Endothelial cell of umbilical vein (primary cell): ENCODE measurements around the gene PARVA. TPM values are rescaled to one million over a fixed set of nuclear protein-coding genes. Genes with fewer than 3 reads are reported as not detected.

Experiments
- BruUV-seq: library from RNA; stranded (reverse); fragments of 400-500 nt; replicated peaks from 2 replicates; lab custom pipeline; 2021; lab: Mats Ljungman, UMichigan
- CTCF ChIA-PET: fragments of 300-600, 350-600 bp; sonication (Branson Sonifier 250); formaldehyde crosslinking; loops from one replicate; lab custom pipeline; 2021; ENCODE audit warnings: antibody characterized with exemption, inconsistent platforms; lab: Charles Lee
- POLR2A ChIA-PET: fragments of 300-600, 350-600 bp; sonication (Branson Sonifier 250); formaldehyde crosslinking; loops from one replicate; lab custom pipeline; 2021; ENCODE audit warnings: antibody characterized with exemption, inconsistent platforms; lab: Charles Lee
- DNase-seq: peaks from one replicate; pipeline ENCODE4 v3.0.0-alpha.2; 2011; ENCODE audit warnings: low read depth, low spot score
- FAIRE-seq: peaks from 2 replicates; lab custom pipeline; 2011; peaks lifted over from hg19 to GRCh38; lab: Jason Lieb, UNC
- H2AFZ ChIP-seq: 2 replicates; pipeline ENCODE4 v1.6.0; 2012; ENCODE audit warnings: low read depth, low read length, control low read depth, inconsistent platforms
- H3K27ac ChIP-seq: 2 replicates; pipeline ENCODE4 v1.5.1; 2011; ENCODE audit warnings: low read depth, mild to moderate bottlenecking, control low read depth, low read length, moderate library complexity; ENCODE audit not compliant: insufficient read depth
- H3K27me3 ChIP-seq, 2 experiments: 2 replicates each; pipeline versions ENCODE4 v1.6.0 to v1.6.1; 2011; ENCODE audit warnings: low read length in 2 of 2, mixed read lengths in 1 of 2; ENCODE audit not compliant: control insufficient read depth in 2 of 2, insufficient read depth in 2 of 2
- H3K36me3 ChIP-seq, 2 experiments: 2 replicates in 1 of 2; 3 replicates in 1 of 2; pipeline ENCODE4 v1.5.1; 2011; ENCODE audit warnings: low read length in 2 of 2, mild to moderate bottlenecking in 1 of 2, moderate library complexity in 1 of 2; ENCODE audit not compliant: control insufficient read depth in 2 of 2, insufficient read depth in 2 of 2; ENCODE audit errors: extremely low read depth in 1 of 2
- H3K4me1 ChIP-seq: 3 replicates; pipeline ENCODE4 v1.5.1; 2011; ENCODE audit warnings: mild to moderate bottlenecking, low read length; ENCODE audit not compliant: control insufficient read depth, insufficient read depth; ENCODE audit errors: extremely low read depth
- H3K4me2 ChIP-seq: 2 replicates; pipeline ENCODE4 v1.6.1; 2011; ENCODE audit warnings: low read length, control low read depth, mixed read lengths; ENCODE audit not compliant: insufficient read depth
- H3K4me3 ChIP-seq, 3 experiments: fragments of 200-600 bp in 1 of 3; sonication (generic), shearing (Covaris generic) in 1 of 3; replicated peaks in 1 of 3; 2 replicates each; pipeline ENCODE4 v1.5.1; 2011 to 2016; ENCODE audit warnings: control low read depth in 3 of 3, low read length in 3 of 3, mild to moderate bottlenecking in 2 of 3, inconsistent platforms in 1 of 3, low read depth in 1 of 3, moderate library complexity in 1 of 3; ENCODE audit not compliant: insufficient read depth in 1 of 3
- H3K79me2 ChIP-seq: 2 replicates; pipeline ENCODE4 v1.6.0; 2012; ENCODE audit warnings: low read length, inconsistent platforms; ENCODE audit not compliant: control insufficient read depth, insufficient read depth
- H3K9ac ChIP-seq: replicated peaks from 2 replicates; pipeline ENCODE3; 2011; ENCODE audit warnings: low read length, control low read depth; ENCODE audit not compliant: insufficient read depth; ENCODE audit errors: extremely low read depth
- H3K9me1 ChIP-seq: replicated peaks from 3 replicates; pipeline ENCODE4 v1.6.0; 2011; ENCODE audit warnings: mild to moderate bottlenecking, low read length; ENCODE audit not compliant: control insufficient read depth, insufficient read depth; ENCODE audit errors: extremely low read depth
- H3K9me3 ChIP-seq: replicated peaks from 2 replicates; pipeline ENCODE4 v1.5.1; 2012; ENCODE audit warnings: low read length, inconsistent platforms; ENCODE audit not compliant: control insufficient read depth, insufficient read depth
- H4K20me1 ChIP-seq: replicated peaks from 2 replicates; pipeline ENCODE3; 2011; ENCODE audit warnings: mild to moderate bottlenecking, low read length; ENCODE audit not compliant: control insufficient read depth, insufficient read depth; ENCODE audit errors: extremely low read depth
- CTCF ChIP-seq, 2 donors: IDR thresholded peaks; 1 replicate in 1 of 2; 2 replicates in 1 of 2; pipeline ENCODE4 v1.5.1; 2011; ENCODE audit warnings: low read length in 2 of 2, mild to moderate bottlenecking in 2 of 2, moderate library complexity in 2 of 2, control low read depth in 1 of 2, inconsistent platforms in 1 of 2, low read depth in 1 of 2; ENCODE audit not compliant: insufficient read depth in 1 of 2; ENCODE audit errors: extremely low read depth in 1 of 2
- EZH2 ChIP-seq: IDR thresholded peaks from 2 replicates; pipeline ENCODE4 v1.6.1; 2012; ENCODE audit warnings: borderline replicate concordance, low read depth, mild to moderate bottlenecking, moderate library complexity, low read length, inconsistent platforms; ENCODE audit not compliant: severe bottlenecking
- FOS ChIP-seq: IDR thresholded peaks from 2 replicates; pipeline ENCODE4 v1.6.1; 2011; ENCODE audit warnings: mild to moderate bottlenecking, low read length, moderate library complexity, borderline replicate concordance; ENCODE audit not compliant: insufficient read depth
- GATA2 ChIP-seq: IDR thresholded peaks from 2 replicates; pipeline ENCODE4 v1.7.0; 2011; ENCODE audit warnings: low read depth, mild to moderate bottlenecking, moderate library complexity, mixed read lengths, low read length; ENCODE audit not compliant: insufficient read length, insufficient read depth
- JUN ChIP-seq: IDR thresholded peaks from 2 replicates; pipeline ENCODE4 v1.6.1; 2011; ENCODE audit warnings: borderline replicate concordance, low read depth; ENCODE audit not compliant: insufficient read length, insufficient read depth
- MAX ChIP-seq: IDR thresholded peaks from 2 replicates; pipeline ENCODE4 v1.6.1; 2011; ENCODE audit not compliant: insufficient read depth, insufficient read length
- MYC ChIP-seq: IDR thresholded peaks from one replicate; pipeline ENCODE4 v1.6.1; 2011; ENCODE audit warnings: mild to moderate bottlenecking, low read depth, low read length
- POLR2A ChIP-seq: IDR thresholded peaks from 2 replicates; pipeline ENCODE4 v1.6.1; 2012; ENCODE audit warnings: low read depth, mild to moderate bottlenecking, control low read depth, low read length
- POLR2AphosphoS5 ChIP-seq: IDR thresholded peaks from 2 replicates; pipeline ENCODE4 v1.6.1; 2012; ENCODE audit warnings: low read depth, mild to moderate bottlenecking, control low read depth, low read length, moderate library complexity; ENCODE audit not compliant: insufficient read depth
- dilution Hi-C: fragments of 300-500 bp; cut with MboI; formaldehyde crosslinking; loops from one replicate; pipeline ENCODE4 v1.15.0; 2019; ENCODE audit warnings: low sequenced_read_pairs; ENCODE audit not compliant: extremely low pct_ligation_motif_present
- intact Hi-C: fragments of 100-400 bp; cut with micrococcal nuclease; formaldehyde crosslinking; loops from one replicate; pipeline ENCODE4 v1.10.0; 2022
- polyA plus RNA-seq, 4 experiments: library from polyadenylated mRNA; depleted of rRNA in 3 of 4; stranded (reverse) in 3 of 4; unstranded in 1 of 4; fragments of >200 nt; gene quantifications; 2 replicates each; pipeline versions ENCODE4 v1.2.1 to v1.2.3, GENCODE V29; 2011 to 2012; ENCODE audit warnings: missing spikeins in 1 of 4
- total RNA-seq: library from RNA; stranded (reverse); gene quantifications from 2 replicates; pipeline ENCODE4 v1.2.3, GENCODE V29; 2021

PARVA gene
- total and polyA plus RNA-seq, 2 donors (not counting 3 experiments of a cell fraction or from before 2014, with no cell fraction given), result 40.6 to 104 TPM

GRCh38 chr11:12528487-12528886 lies 151.1 kb downstream of the PARVA start:
- Histone ChIP-seq H3K4me1 (no peaks in the 10 kb centered on the region), H3K36me3 (peaks cover 4 to 11% of the 10 kb centered on the region in 2 experiments), H3K9me1 (no peaks in the 10 kb centered on the region), H3K27ac (no peak overlapping the region), H3K9ac (no peak overlapping the region), H3K27me3 (no peaks in the 10 kb centered on the region), H3K9me3 (no peaks in the 10 kb centered on the region), H3K4me2 (no peak overlapping the region), H3K4me3 (no peak overlapping the region), H3K79me2 (no peaks in the 10 kb centered on the region), H2AFZ (no peak overlapping the region), H4K20me1 (no peaks in the 10 kb centered on the region)
- no peak for FAIRE-seq
- ChIA-PET POLR2A (no interaction called here), CTCF (no interaction called here)
- DNase-seq, result no peak
- TSS peak; percentile 21 for BruUV-seq
- dilution Hi-C loops, result no loop called here
- no peak for TF ChIP-seq POLR2AphosphoS5
- TF ChIP-seq EZH2, result no peak
- no peak for TF ChIP-seq FOS
- no peak for TF ChIP-seq JUN
- no peak for TF ChIP-seq POLR2A
- no peak for TF ChIP-seq MAX
- no peak for TF ChIP-seq GATA2
- TF ChIP-seq MYC, result no peak
- TF ChIP-seq CTCF (IDR thresholded peaks at IDR 0.05; ENCODE audit: extremely low read depth in 1 of 2, insufficient read depth in 1 of 2, low read depth in 1 of 2, low read length in 2 of 2), result no peak
- intact Hi-C loops, result no loop called here
